Measurements from ENCODE around the gene ROR1.

ROR1 gene

DNA sequence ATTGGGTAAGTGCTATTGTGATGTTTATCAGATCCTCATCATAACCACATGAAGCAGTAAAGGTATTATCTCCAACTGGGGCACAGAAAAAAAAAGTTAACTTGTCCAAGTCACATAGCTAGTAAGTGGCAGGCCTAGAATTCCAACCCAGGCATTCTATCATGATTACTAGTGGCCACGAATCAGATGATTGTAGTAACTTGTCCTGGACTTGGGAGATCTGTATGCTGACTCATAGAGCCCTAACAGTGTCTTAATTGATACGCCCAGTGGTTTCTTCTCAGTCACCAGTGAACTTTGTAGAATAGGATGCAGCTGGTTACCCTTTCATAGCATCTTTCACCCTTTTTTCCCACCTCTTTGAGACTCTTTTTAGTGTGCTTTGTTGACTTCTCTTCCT is 338.5 kb downstream of the ROR1 start:
- no peak overlapping the region for H3K4me3 ChIP-seq (ENCODE audit: low read depth, low read length)
- no peak for DNase-seq (ENCODE audit: low read depth)
- TF ChIP-seq MAX (IDR thresholded peaks at IDR 0.05; ENCODE audit: low read depth, low read length) (no peak), CTCF (IDR thresholded peaks at IDR 0.05; ENCODE audit: low read depth, low read length) (no peak), POLR2A (IDR thresholded peaks at IDR 0.05; ENCODE audit: extremely low read depth, insufficient read length) (no peak), MYC (IDR thresholded peaks at IDR 0.05; ENCODE audit: low read depth, low read length) (no peak)

DNA sequence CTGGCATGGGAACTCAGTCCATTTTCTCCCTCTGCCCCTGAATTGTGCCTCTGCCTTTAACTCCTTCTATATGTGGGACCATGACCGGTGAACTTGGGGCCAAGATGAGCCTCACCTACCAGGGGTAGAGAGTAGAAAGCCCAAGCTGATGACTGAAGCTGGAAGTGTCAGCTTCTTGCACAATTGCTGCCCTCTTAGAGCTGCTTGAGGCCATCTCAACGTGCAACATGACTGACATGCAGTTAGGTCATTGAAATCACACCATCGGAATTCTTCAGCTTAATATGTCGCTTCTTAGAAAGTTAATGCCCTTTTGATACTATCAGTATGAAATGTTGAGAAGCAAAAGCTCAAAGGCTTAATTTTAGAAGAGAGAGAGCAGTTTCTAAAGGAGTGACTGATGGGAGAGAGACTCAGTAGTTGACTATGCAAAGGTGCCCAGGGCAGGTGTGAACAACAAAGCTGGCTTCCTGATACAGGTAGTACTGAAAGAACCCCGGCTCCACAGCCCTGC is 340.3 kb downstream of the ROR1 start:
- DNase-seq (ENCODE audit: low read depth), result no peak
- no peak overlapping the region for H3K4me3 ChIP-seq (ENCODE audit: low read depth, low read length)
- TF ChIP-seq CTCF (IDR thresholded peaks at IDR 0.05; ENCODE audit: low read depth, low read length) (no peak), MYC (IDR thresholded peaks at IDR 0.05; ENCODE audit: low read depth, low read length) (no peak), MAX (IDR thresholded peaks at IDR 0.05; ENCODE audit: low read depth, low read length) (no peak), POLR2A (IDR thresholded peaks at IDR 0.05; ENCODE audit: extremely low read depth, insufficient read length) (no peak)

GRCh38 chr1:64116537-64116936 is 342.7 kb downstream of the ROR1 start:
- DNase-seq (ENCODE audit: low read depth), result no peak
- TF ChIP-seq CTCF (IDR thresholded peaks at IDR 0.05; ENCODE audit: low read depth, low read length) (no peak), MAX (IDR thresholded peaks at IDR 0.05; ENCODE audit: low read depth, low read length) (no peak), MYC (IDR thresholded peaks at IDR 0.05; ENCODE audit: low read depth, low read length) (no peak)
- no peak overlapping the region for H3K4me3 ChIP-seq (ENCODE audit: low read depth, low read length)

DNA sequence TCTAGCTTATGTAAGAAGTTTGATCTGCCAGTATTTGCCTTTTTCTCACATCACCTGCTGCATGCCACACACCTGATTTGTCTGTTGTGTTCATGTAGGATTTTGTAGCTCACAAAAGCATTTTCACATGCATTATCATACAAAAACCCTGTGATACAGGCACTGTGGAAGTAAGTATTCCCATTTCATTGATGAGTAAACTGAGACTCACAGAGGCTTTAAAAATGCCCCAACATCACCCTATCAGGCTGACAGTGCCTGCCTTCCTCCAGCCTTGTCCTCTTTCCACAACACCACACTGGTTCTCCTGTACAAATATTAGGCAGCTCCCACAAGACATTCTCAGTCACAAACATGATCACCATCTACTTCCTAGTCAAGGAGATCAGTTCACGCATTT is 343.7 kb downstream of the ROR1 start:
- DNase-seq (ENCODE audit: low read depth), result no peak
- TF ChIP-seq MYC (IDR thresholded peaks at IDR 0.05; ENCODE audit: low read depth, low read length), result no peak
- no peak for TF ChIP-seq MAX (IDR thresholded peaks at IDR 0.05; ENCODE audit: low read depth, low read length)
- no peak for TF ChIP-seq POLR2A (IDR thresholded peaks at IDR 0.05; ENCODE audit: extremely low read depth, insufficient read length)
- TF ChIP-seq CTCF (IDR thresholded peaks at IDR 0.05; ENCODE audit: low read depth, low read length), result no peak
- H3K4me3 ChIP-seq (ENCODE audit: low read depth, low read length), result no peak overlapping the region

DNA sequence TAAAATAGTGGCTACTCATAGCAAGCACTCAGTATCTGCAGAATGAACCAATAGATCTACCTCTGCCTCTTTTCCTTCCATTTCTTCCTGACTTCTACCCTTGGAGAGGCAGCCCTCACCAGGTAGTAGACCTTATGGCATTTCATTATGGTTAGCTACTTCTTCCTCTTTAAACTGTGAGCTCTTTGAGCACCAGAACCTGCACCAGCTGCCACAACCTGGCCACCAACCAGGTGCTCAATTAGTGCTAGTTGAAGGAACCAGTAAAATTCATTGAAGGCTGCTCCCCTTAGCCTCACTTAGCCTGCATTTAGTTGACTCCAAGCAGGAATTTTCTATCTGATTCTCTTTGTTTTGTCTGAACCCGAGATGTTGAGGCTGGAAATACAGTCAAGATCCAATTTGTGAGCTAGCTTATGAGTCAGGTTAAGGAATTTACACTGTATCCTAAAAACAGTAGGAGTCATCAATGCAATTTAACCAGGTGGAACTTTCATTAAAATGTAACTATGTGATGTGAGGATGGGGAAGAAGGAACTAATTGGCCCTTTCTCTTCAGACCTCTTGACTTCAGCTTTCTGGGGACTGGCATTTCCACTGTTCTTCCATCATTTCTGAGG is 348.1 kb downstream of the ROR1 start:
- no peak overlapping the region for H3K4me3 ChIP-seq (ENCODE audit: low read depth, low read length)
- TF ChIP-seq CTCF (IDR thresholded peaks at IDR 0.05; ENCODE audit: low read depth, low read length), result no peak
- no peak for TF ChIP-seq MYC (IDR thresholded peaks at IDR 0.05; ENCODE audit: low read depth, low read length)
- no peak for TF ChIP-seq MAX (IDR thresholded peaks at IDR 0.05; ENCODE audit: low read depth, low read length)
- no peak for TF ChIP-seq POLR2A (IDR thresholded peaks at IDR 0.05; ENCODE audit: extremely low read depth, insufficient read length)
- DNase-seq (ENCODE audit: low read depth), result no peak
